Daoy (cell line): ENCODE measurements around the gene ARPC3. TPM values are rescaled to one million over a fixed set of nuclear protein-coding genes. Genes with fewer than 3 reads are reported as not detected.
A peak's percentile ranks its signal among the peaks of the same experiment; 100 is the strongest.
"Not testable (repeated sequence)": the region's sequence is repeated elsewhere in the genome, so short reads cannot be mapped to it uniquely, and the experiment has no call there.

ENCODE experiments used
- DNase-seq: peaks from one replicate; pipeline ENCODE4 v3.0.0-alpha.2; 2015; ENCODE audit warnings: low read depth
- total RNA-seq: library from RNA; depleted of rRNA; stranded (reverse); fragments of >200 nt; shearing (Covaris generic); gene quantifications from 2 replicates; pipeline ENCODE4 v1.2.3, GENCODE V29; 2014; rRNA removed

Gene ARPC3
- total RNA-seq, 1 experiment from 2014 or later, result 639 TPM

DNA sequence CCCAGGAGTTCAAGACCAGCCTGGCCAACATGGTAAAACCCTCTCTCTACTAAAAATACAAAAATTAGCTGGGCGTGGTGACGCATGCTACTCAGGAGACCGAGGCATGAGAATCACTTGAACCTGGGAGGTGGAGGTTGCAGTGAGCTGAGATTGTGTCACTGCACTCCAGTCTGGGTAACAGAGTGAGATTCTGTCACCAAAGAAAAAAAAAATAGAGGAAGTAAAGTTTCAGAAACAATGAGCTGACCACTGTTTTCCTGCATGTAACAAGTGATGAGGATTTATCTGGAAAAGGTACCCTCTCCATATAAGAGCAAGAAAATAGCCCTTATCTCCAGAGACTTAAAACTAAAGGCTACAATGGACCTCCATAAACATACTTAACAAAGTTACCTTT is 33.0 kb downstream of the ARPC3 start:
- not testable (repeated sequence) for DNase-seq

DNA sequence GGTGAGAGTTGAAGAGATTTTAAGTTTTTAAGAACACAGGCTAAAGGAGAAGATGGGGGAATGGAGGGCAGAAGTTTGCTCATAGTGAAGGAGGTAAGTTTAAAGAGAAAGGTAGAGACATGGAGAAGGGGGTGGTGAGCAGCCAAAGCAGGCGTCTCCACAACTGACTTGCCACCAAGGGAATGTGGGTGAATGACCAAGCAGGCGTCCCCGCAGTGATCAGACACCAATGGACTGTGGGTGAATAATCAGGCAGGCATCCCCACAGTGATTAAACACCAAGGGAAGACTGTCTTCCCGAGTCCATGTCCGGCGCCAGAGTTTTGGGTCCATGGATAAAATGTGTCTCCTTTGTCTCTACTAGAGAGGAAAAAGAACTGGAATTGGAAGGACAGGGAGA is 40.1 kb downstream of the ARPC3 start:
- DNase-seq, result peak; percentile 19

DNA sequence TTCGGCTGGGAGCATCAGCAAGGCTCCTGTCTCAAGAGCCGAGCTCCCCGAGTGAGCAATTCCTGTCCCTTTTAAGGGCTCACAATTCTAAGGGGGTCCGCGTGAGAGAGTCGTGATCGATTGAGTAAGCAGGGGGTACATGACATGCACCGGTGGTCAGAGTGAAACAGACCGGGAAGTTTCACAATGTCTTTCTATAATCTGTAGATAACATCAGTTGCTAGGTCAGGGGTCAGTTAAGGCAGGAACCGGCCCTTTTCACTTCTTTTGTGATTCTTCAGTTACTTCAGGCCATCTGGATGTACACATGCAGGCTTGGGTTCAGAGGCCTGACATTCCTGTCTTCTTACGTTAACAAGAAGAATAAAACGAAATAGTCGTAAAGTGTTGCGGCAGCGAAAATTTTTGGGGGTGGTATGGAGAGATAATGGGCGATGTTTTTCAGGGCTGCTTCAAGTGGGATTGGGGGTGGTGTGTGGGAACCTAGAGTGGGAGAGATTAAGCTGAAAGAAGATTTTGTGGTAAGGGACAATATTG is 44.9 kb downstream of the ARPC3 start:
- not testable (repeated sequence) for DNase-seq

DNA sequence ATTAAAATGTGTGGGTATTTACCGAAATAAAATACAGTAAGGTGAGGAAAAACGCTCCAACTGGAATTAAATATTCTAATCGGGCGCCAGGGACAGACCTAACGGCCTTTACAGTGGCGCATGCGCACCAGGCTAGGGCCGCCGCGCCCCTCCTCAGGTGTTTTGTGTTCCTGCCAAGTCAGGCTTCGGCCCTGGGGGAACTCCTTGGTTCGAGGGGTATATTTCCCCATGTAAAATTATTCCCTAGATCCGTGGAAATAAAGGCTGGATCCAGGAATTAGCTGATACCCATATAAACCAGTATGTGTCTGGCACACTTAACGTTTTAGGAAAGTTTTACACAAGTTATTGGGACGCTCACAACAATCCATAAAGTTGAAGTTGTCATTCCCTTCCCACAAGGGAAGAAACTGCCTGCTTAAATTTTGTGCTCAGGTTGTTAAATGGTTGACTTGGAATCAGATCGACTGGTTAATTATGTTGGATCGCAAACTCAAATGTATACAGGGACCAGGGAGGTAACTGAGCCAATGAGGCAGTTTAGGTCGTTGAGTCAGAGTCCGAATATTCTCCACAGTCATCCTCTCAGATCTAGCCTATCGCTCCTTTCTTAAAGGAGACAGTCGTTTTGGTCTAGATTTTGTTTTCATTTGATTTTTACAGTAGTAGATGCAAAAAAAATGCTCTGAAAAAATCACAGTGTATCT is 46.0 kb downstream of the ARPC3 start:
- peak; percentile 84 for DNase-seq

DNA sequence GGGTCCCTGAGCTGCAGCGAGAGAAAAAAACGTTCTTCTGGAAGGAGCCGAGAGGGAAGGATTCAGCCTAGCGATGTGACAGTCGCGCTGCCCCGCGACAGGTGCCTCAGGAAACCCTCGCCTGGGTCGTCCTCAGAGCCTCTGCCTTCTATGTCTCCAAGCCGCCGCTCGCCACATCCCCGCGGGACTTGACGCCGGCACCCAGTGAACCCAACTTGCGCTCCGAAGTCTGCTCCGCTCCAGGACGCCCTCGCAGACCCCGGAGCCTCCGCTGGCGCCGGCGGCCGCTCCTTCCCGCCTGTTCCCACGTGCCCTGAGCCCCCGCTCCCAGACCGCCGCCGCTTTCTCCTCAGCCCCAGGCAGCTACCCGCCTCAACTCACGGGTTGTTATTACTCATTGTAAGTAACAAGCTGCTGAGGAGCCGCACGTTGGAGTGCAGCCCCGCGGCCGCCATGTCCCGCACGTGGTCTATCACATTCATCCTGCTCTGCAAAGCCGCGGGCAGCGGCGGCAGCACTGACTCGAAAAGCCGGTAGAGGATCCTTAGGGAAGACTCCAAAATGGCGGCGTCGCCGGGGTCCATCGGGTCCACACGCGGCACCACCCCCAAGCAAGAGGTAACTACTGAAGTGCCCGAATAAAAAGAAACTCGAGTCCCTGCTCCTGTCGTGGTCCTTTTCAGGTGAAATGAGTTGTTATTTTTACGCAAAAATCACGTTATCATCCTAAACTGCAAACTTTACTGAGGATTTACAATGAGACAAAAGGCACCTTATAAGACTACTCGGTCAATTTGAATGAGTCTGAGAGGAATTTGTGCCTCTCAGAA is 46.8 kb downstream of the ARPC3 start, which contains the start of gene ANAPC7:
Gene ANAPC7, minus strand, starts transcription at position 563 of the 830 bp plus-strand sequence. Its CDS starts 81 bp downstream, at position 482.
- peak; percentile 92 for DNase-seq

Other genes starting within 250 kb of the ARPC3 start
- 82.2 and 106 TPM in 2 replicates for gene ATP2A2, start 169.1 kb downstream of the ARPC3 start, total RNA-seq
- gene ANAPC7, start 46.6 kb downstream of the ARPC3 start, total RNA-seq, result 50.7 and 56.6 TPM in 2 replicates
- gene GPN3, start 17.9 kb upstream of the ARPC3 start, total RNA-seq, result 66.5 and 76.4 TPM in 2 replicates
- gene FAM216A, start 18.5 kb upstream of the ARPC3 start, total RNA-seq, result 32.5 and 33.8 TPM in 2 replicates
- 71.2 and 93.4 TPM in 2 replicates for gene VPS29, start 51.8 kb upstream of the ARPC3 start, total RNA-seq
- gene RAD9B, start 52.0 kb upstream of the ARPC3 start, total RNA-seq, result 0.40 and 1.1 TPM in 2 replicates
- 4.4 and 8.8 TPM in 2 replicates for gene PPTC7, start 133.0 kb upstream of the ARPC3 start, total RNA-seq
- 8.8 and 23.0 TPM in 2 replicates for gene TCTN1, start 163.8 kb upstream of the ARPC3 start, total RNA-seq
- gene HVCN1, start 238.8 kb upstream of the ARPC3 start, total RNA-seq, result 0.23 TPM in 1 of 2 replicates, not detected in the other